Iris pigment epithelial cell (primary cell): ENCODE results near the gene OOSP4A.
"Not testable (repeated sequence)": the region's sequence is repeated elsewhere in the genome, so short reads cannot be mapped to it uniquely, and the experiment has no call there.

Experiments used
- DNase-seq: peaks from one replicate; pipeline ENCODE4 v3.0.0-alpha.2; 2011; ENCODE audit warnings: low read depth

OOSP4A gene

GRCh38 chr11:59981106-59981770 is 17.4 kb downstream of the OOSP4A start:
- no peak for DNase-seq

- not testable (repeated sequence) for DNase-seq
These were observed 18.2 kb downstream of the OOSP4A start for GRCh38 chr11:59982037-59982436.

GRCh38 chr11:59983212-59983611 is 19.4 kb downstream of the OOSP4A start:
- no peak for DNase-seq

- no peak for DNase-seq
These were observed 20.5 kb downstream of the OOSP4A start for GRCh38 chr11:59984368-59984767.

- no peak for DNase-seq
These were observed 26.6 kb downstream of the OOSP4A start for GRCh38 chr11:59990421-59990820.

- no peak for DNase-seq
These were observed 28.6 kb downstream of the OOSP4A start for GRCh38 chr11:59992425-59992824.

GRCh38 chr11:59997800-59998199 is 34.0 kb downstream of the OOSP4A start:
- DNase-seq = peak; percentile 4

- no peak for DNase-seq
These were observed 35.9 kb downstream of the OOSP4A start for GRCh38 chr11:59999691-60000090.

- no peak for DNase-seq
These were observed 39.9 kb downstream of the OOSP4A start for GRCh38 chr11:60003729-60004128.

- peak; percentile 3 for DNase-seq
These were observed 41.5 kb downstream of the OOSP4A start for GRCh38 chr11:60005360-60005759.

GRCh38 chr11:60016881-60017280 is 53.0 kb downstream of the OOSP4A start, which contains the start of gene OOSP4B:
Gene OOSP4B, plus strand, starts transcription at chr11:60017181.
- no peak for DNase-seq

- DNase-seq = no peak
These were observed 54.2 kb downstream of the OOSP4A start for GRCh38 chr11:60018058-60018457.
